SK-N-MC (cell line): ENCODE measurements around the gene CD46.

ENCODE experiments used
- EZH2 ChIP-seq: fragments of 200-600 bp; sonication (generic); IDR thresholded peaks from one replicate; pipeline ENCODE4 v1.6.1; 2017; ENCODE audit warnings: antibody characterized with exemption
- POLR2AphosphoS5 ChIP-seq: IDR thresholded peaks from 2 replicates; pipeline ENCODE4 v1.6.1; 2012; ENCODE audit warnings: mild to moderate bottlenecking, low read depth, low read length, borderline replicate concordance

DNA sequence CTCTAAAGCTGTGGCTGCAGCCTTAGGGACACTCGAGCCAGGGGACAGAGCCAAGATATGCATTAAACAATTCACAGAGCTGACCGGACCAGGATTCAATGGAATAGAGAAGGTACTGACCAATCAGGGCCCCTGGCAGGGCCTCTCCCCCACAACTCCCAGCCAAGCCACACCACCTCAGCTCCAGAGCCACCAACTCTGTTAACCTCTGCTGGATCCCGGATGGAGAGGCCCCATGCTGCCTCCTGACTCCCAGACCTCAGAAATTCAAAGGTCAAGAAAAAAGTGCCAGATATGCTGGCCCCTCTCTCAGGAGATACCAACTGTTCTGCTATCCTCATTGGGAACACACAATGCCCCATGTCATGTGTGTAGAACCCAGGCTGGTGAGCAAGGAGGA is 62.1 kb downstream of the CD46 start:
- TF ChIP-seq POLR2AphosphoS5 (no peak), EZH2 (no peak)
